GM23248 (cell line): Measurements from ENCODE around the gene RPS8. TPM values are rescaled to one million over a fixed set of nuclear protein-coding genes. Genes with fewer than 3 reads are reported as not detected.

Source experiments
- DNase-seq: peaks from one replicate; pipeline ENCODE4 v3.0.0-alpha.2; 2015
- H2AFZ ChIP-seq: fragments of 200-600 bp; sonication (generic); 2 replicates; pipeline ENCODE4 v1.6.1; 2016; ENCODE audit warnings: antibody characterized with exemption
- H3F3A ChIP-seq: fragments of 200-600 bp; sonication (generic); 2 replicates; pipeline ENCODE4 v1.6.1; 2016; ENCODE audit warnings: mild to moderate bottlenecking, antibody characterized with exemption, mixed run types; ENCODE audit not compliant: insufficient read depth
- H3K27ac ChIP-seq: fragments of 200-600 bp; sonication (generic); 2 replicates; pipeline ENCODE4 v1.5.1; 2016; ENCODE audit warnings: mild to moderate bottlenecking
- H3K27me3 ChIP-seq: fragments of 200-600 bp; sonication (generic); replicated peaks from 2 replicates; pipeline ENCODE4 v1.6.1; 2016; ENCODE audit warnings: mild to moderate bottlenecking; ENCODE audit not compliant: insufficient read depth
- H3K36me3 ChIP-seq: fragments of 200-600 bp; sonication (generic); 2 replicates; pipeline ENCODE4 v1.6.1; 2016; ENCODE audit warnings: low read depth, mild to moderate bottlenecking
- H3K4me1 ChIP-seq: fragments of 200-600 bp; sonication (generic); 2 replicates; pipeline ENCODE4 v1.6.1; 2016; ENCODE audit warnings: mild to moderate bottlenecking; ENCODE audit not compliant: insufficient read depth
- H3K4me2 ChIP-seq: fragments of 200-600 bp; sonication (generic); one replicate; pipeline ENCODE4 v1.6.1; 2016; ENCODE audit warnings: mild to moderate bottlenecking; ENCODE audit not compliant: unreplicated experiment
- H3K4me3 ChIP-seq: fragments of 200-600 bp; sonication (generic); 2 replicates; pipeline ENCODE4 v1.5.1; 2016; ENCODE audit warnings: mild to moderate bottlenecking
- H3K79me2 ChIP-seq: fragments of 200-600 bp; sonication (generic); 2 replicates; pipeline ENCODE4 v1.6.1; 2016; ENCODE audit warnings: mild to moderate bottlenecking; ENCODE audit not compliant: insufficient read depth
- H3K9ac ChIP-seq: fragments of 200-600 bp; sonication (generic); 2 replicates; pipeline ENCODE4 v1.6.1; 2016; ENCODE audit warnings: mild to moderate bottlenecking
- H3K9me2 ChIP-seq: fragments of 200-600 bp; sonication (generic); 2 replicates; pipeline ENCODE4 v1.6.1; 2016; ENCODE audit warnings: mixed run types, mild to moderate bottlenecking, moderate library complexity; ENCODE audit not compliant: insufficient read depth
- H3K9me3 ChIP-seq: fragments of 200-600 bp; sonication (generic); one replicate; pipeline ENCODE4 v1.6.1; 2017; ENCODE audit warnings: low read depth
- H4K20me1 ChIP-seq: fragments of 200-600 bp; sonication (generic); 2 replicates; pipeline ENCODE4 v1.6.0; 2016; ENCODE audit not compliant: insufficient read depth
- EZH2 ChIP-seq: fragments of 200-600 bp; sonication (generic); IDR thresholded peaks from 2 replicates; pipeline ENCODE4 v1.6.1; 2018; ENCODE audit warnings: antibody characterized with exemption, mild to moderate bottlenecking; ENCODE audit not compliant: insufficient read depth, poor library complexity, severe bottlenecking
- EZH2phosphoT487 ChIP-seq: fragments of 200-600 bp; sonication (generic); IDR thresholded peaks from 2 replicates; pipeline ENCODE4 v1.6.1; 2018; ENCODE audit warnings: antibody characterized with exemption, moderate library complexity, mild to moderate bottlenecking, low read depth; ENCODE audit not compliant: insufficient read depth
- WGBS, 2 experiments: methylation state at CpG; one replicate each; pipeline ENCODE4 v1.1.6; 2015 to 2017; ENCODE audit warnings: low lambda C conversion rate in 2 of 2, low coverage in 1 of 2; ENCODE audit errors: missing lambda C conversion rate in 2 of 2; 5-methylcytosine and 5-hydroxymethylcytosine counted together
- in situ Hi-C: fragments of 300-500 bp; cut with MboI; formaldehyde crosslinking; loops from 2 replicates; pipeline ENCODE4 v1.15.0; 2020
- polyA plus RNA-seq: library from polyadenylated mRNA; unstranded; fragments of >200 nt; fragmentation: Nextera tagmentation; extraction: Ambion mirVana; gene quantifications from 2 replicates; pipeline ENCODE4 v1.2.1, GENCODE V29; 2016
- total RNA-seq: library from RNA; depleted of rRNA; stranded (reverse); fragments of >200 nt; shearing (Covaris generic); gene quantifications from 2 replicates; pipeline ENCODE4 v1.2.3, GENCODE V29; 2014

Gene RPS8
- total and polyA plus RNA-seq, 2 experiments from 2014 or later = 596 to 1,375 TPM

DNA sequence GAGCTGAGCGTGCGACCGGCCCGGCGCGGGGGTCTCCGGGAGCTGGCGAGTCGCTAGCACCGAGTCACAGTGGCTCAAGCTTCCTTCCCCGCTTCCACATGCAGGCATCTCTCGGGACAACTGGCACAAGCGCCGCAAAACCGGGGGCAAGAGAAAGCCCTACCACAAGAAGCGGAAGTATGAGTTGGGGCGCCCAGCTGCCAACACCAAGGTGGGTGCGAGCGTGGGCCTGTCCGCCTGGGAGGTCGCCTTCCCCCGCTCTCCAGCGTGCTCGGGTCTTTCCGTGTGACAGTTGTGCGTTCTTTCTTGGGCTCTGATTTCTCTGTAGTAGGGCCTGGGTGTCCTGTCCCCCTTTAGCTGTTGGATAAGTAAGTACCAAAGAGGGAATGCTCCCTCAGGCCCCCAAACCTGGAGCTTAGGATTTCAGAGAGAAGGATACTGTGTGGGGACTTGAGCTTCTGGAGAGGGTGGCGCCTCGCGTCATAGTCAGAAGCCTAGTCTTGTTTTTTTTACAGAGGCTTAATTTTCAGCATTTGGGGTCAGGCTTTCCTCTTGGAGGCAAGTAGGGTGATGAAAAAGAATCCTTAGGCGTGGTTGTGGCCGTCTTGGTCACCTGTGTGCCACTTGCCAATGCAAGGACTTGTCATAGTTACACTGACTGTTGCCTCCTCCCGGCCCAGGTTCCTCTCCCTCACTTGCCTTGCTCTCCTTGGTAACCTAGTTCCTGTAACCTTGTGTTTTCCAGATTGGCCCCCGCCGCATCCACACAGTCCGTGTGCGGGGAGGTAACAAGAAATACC, 790 bp downstream of the RPS8 start:
- H4K20me1 ChIP-seq = peaks cover 9% of the 10 kb centered on the region; the same call in 1 of the 2 replicates
- peak overlapping the region; percentile 80 for H3K4me3 ChIP-seq
- H3K36me3 ChIP-seq = peaks cover 41% of the 10 kb centered on the region
- TF ChIP-seq EZH2phosphoT487 (no peak), EZH2 (no peak)
- DNase-seq = peak; percentile 49
- H3K27me3 ChIP-seq = no peaks in the 10 kb centered on the region
- H3K79me2 ChIP-seq = peaks cover 55% of the 10 kb centered on the region
- H2AFZ ChIP-seq = no peak overlapping the region
- peak overlapping the region; percentile 90 for H3K27ac ChIP-seq
- H3K9me2 ChIP-seq = no peaks in the 10 kb centered on the region
- WGBS, 2 experiments = 7 to 14% methylated on average over 33 to 36 of the region's 36 CpGs
- peaks cover 49% of the 10 kb centered on the region for H3F3A ChIP-seq
- peak overlapping the region; percentile 95 for H3K9ac ChIP-seq
- H3K4me1 ChIP-seq = peaks cover 20% of the 10 kb centered on the region
- no peaks in the 10 kb centered on the region for H3K9me3 ChIP-seq
- in situ Hi-C loops = no loop called here
- H3K4me2 ChIP-seq = peak overlapping the region; percentile 87

DNA sequence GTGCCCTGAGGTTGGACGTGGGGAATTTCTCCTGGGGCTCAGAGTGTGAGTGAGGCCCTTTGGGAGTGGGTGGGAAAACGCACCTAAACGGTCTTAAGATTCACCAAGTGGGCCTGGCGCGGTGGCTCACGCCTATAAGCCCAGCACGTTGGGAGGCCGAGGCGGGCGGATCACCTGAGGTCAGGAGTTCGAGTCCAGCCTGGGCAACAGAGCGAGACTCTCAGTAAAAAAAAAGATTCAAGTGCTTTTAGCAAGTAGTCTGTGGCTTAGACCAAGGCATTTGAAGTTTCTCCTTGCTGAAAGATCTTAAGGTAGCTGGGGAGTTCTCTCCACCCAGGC, 1.4 kb downstream of the RPS8 start:
- Histone ChIP-seq H4K20me1 (peaks cover 9% of the 10 kb centered on the region; the same call in 1 of the 2 replicates), H3K36me3 (peaks cover 45% of the 10 kb centered on the region), H3K4me1 (peaks cover 20% of the 10 kb centered on the region), H3K9me2 (no peaks in the 10 kb centered on the region), H3K9ac (peak overlapping the region; percentile 95), H3K4me2 (peak overlapping the region; percentile 87), H3K79me2 (peaks cover 55% of the 10 kb centered on the region), H3K27me3 (no peaks in the 10 kb centered on the region), H3K9me3 (no peaks in the 10 kb centered on the region), H3F3A (peaks cover 55% of the 10 kb centered on the region), H3K4me3 (peak overlapping the region; percentile 80), H3K27ac (peak overlapping the region; percentile 90), H2AFZ (no peak overlapping the region)
- in situ Hi-C loops = no loop called here
- 63 to 68% methylated on average over 11 to 12 of the region's 12 CpGs for WGBS, 2 experiments
- TF ChIP-seq EZH2phosphoT487 (no peak), EZH2 (no peak)
- no peak for DNase-seq

DNA sequence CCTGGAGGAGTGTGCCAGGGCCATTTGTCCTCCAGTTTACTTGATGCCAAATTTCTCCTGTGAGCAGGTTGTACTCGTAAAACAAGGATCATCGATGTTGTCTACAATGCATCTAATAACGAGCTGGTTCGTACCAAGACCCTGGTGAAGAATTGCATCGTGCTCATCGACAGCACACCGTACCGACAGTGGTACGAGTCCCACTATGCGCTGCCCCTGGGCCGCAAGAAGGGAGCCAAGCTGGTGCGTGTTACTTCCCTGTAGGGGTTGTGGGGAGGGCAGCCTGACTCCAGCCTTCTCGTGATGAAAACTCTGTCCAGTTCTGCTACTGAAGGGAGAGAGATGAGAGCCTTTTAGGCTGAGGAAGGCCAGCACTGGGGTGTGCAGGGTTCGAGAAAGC, 2.2 kb downstream of the RPS8 start:
- Histone ChIP-seq H2AFZ (no peak overlapping the region), H3K27me3 (no peaks in the 10 kb centered on the region), H3K4me1 (peaks cover 20% of the 10 kb centered on the region), H4K20me1 (peaks cover 9% of the 10 kb centered on the region; the same call in 1 of the 2 replicates), H3K79me2 (peaks cover 55% of the 10 kb centered on the region), H3K27ac (no peak overlapping the region), H3K9ac (peak overlapping the region; percentile 95), H3K36me3 (peaks cover 45% of the 10 kb centered on the region), H3F3A (peaks cover 61% of the 10 kb centered on the region), H3K4me3 (peak overlapping the region; percentile 80), H3K4me2 (peak overlapping the region; percentile 23), H3K9me3 (no peaks in the 10 kb centered on the region), H3K9me2 (no peaks in the 10 kb centered on the region)
- TF ChIP-seq EZH2phosphoT487 = no peak
- WGBS, 2 experiments = 82 to 85% methylated on average over 14 of the region's 14 CpGs
- in situ Hi-C loops = no loop called here
- no peak for DNase-seq

DNA sequence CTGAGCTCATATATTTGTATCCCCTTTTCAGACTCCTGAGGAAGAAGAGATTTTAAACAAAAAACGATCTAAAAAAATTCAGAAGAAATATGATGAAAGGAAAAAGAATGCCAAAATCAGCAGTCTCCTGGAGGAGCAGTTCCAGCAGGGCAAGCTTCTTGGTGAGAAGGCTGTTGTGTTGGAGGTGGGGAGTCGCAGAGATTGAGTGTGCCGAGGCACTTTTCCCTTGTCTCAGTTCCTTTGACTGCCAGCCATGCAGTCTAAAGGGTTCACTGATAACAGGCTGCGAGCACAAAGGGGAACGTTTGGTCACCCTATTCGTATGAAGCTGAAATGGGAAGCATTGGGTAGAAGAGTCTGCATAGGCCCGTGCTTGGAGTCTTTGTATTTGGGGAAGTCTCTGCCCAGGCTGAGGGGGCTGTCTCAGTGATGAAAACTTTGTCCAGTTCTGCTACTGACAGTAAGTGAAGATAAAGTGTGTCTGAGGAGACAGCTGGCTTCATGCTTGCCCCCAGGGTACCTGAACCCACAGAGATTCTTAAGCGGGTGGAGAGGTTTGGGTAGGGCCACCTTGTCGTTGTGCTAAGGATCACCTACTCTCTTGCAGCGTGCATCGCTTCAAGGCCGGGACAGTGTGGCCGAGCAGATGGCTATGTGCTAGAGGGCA, 2.8 kb downstream of the RPS8 start:
- Histone ChIP-seq H3K79me2 (peaks cover 55% of the 10 kb centered on the region), H3K4me1 (peaks cover 20% of the 10 kb centered on the region), H3K27me3 (no peaks in the 10 kb centered on the region), H4K20me1 (peaks cover 9% of the 10 kb centered on the region; the same call in 1 of the 2 replicates), H3K4me3 (peak overlapping the region; percentile 80; the same call in 1 of the 2 replicates), H3K36me3 (peaks cover 45% of the 10 kb centered on the region), H3K9me2 (no peaks in the 10 kb centered on the region), H2AFZ (no peak overlapping the region), H3K4me2 (peak overlapping the region; percentile 23), H3K27ac (no peak overlapping the region), H3F3A (peaks cover 67% of the 10 kb centered on the region), H3K9me3 (no peaks in the 10 kb centered on the region), H3K9ac (0 out of 2 replicates have a peak overlapping the region, but pooled peaks have one; percentile 95)
- DNase-seq = no peak
- no peak for TF ChIP-seq EZH2phosphoT487
- no peak for TF ChIP-seq EZH2
- WGBS, 2 experiments = 79 to 80% methylated on average over 13 of the region's 13 CpGs
- in situ Hi-C loops = no loop called here
